Trophoblast cell (in vitro differentiated cells and primary cell): ENCODE results near the gene PDE10A.

Experiments used
- DNase-seq, 2 donors: peaks; one replicate each; pipeline ENCODE4 v3.0.0-alpha.2; 2016
- H2AFZ ChIP-seq: 2 replicates; pipeline ENCODE4 v1.6.1; 2013; ENCODE audit warnings: low read length, moderate library complexity, mild to moderate bottlenecking; ENCODE audit not compliant: insufficient read depth, poor library complexity
- H2AK5ac ChIP-seq: 2 replicates; pipeline ENCODE4 v1.6.1; 2013; ENCODE audit warnings: mild to moderate bottlenecking, low read length
- H2BK120ac ChIP-seq: 2 replicates; pipeline ENCODE4 v1.6.1; 2013; ENCODE audit warnings: low read length, mild to moderate bottlenecking, moderate library complexity; ENCODE audit not compliant: insufficient read depth, poor library complexity
- H2BK12ac ChIP-seq: 2 replicates; pipeline ENCODE4 v1.6.1; 2013; ENCODE audit warnings: mild to moderate bottlenecking, low read length, moderate library complexity
- H2BK5ac ChIP-seq: 2 replicates; pipeline ENCODE4 v1.6.1; 2013; ENCODE audit warnings: low read length, low read depth, moderate library complexity, mild to moderate bottlenecking; ENCODE audit not compliant: poor library complexity
- H3K14ac ChIP-seq: 2 replicates; pipeline ENCODE4 v1.6.1; 2013; ENCODE audit warnings: mild to moderate bottlenecking, low read length
- H3K18ac ChIP-seq: 2 replicates; pipeline ENCODE4 v1.6.1; 2013; ENCODE audit warnings: mild to moderate bottlenecking, low read length
- H3K23ac ChIP-seq: 2 replicates; pipeline ENCODE4 v1.6.1; 2013; ENCODE audit warnings: low read length
- H3K27ac ChIP-seq: 2 replicates; pipeline ENCODE4 v1.5.1; 2013; ENCODE audit warnings: low read depth, mild to moderate bottlenecking, inconsistent platforms, low read length, moderate library complexity
- H3K27me3 ChIP-seq: 2 replicates; pipeline ENCODE4 v1.6.1; 2013; ENCODE audit warnings: inconsistent platforms, mild to moderate bottlenecking, low read length, moderate library complexity; ENCODE audit not compliant: insufficient read depth
- H3K36me3 ChIP-seq, 2 experiments: 1 replicate in 1 of 2; 2 replicates in 1 of 2; pipeline ENCODE4 v1.6.1; 2013; ENCODE audit warnings: low read length in 2 of 2, mild to moderate bottlenecking in 2 of 2, moderate library complexity in 1 of 2; ENCODE audit not compliant: insufficient read depth in 2 of 2, control insufficient read depth in 1 of 2
- H3K4ac ChIP-seq: 2 replicates; pipeline ENCODE4 v1.6.1; 2013; ENCODE audit warnings: low read depth, mild to moderate bottlenecking, low read length, moderate library complexity
- H3K4me1 ChIP-seq, 2 experiments: 1 replicate in 1 of 2; 2 replicates in 1 of 2; pipeline ENCODE4 v1.6.1; 2013; ENCODE audit warnings: low read length in 2 of 2, mild to moderate bottlenecking in 2 of 2, moderate library complexity in 1 of 2; ENCODE audit not compliant: insufficient read depth in 2 of 2, control insufficient read depth in 1 of 2
- H3K4me2 ChIP-seq: 2 replicates; pipeline ENCODE4 v1.6.1; 2013; ENCODE audit warnings: inconsistent platforms, mild to moderate bottlenecking, low read length, moderate library complexity
- H3K4me3 ChIP-seq: 2 replicates; pipeline ENCODE4 v1.5.1; 2013; ENCODE audit warnings: mild to moderate bottlenecking, low read depth, low read length, inconsistent platforms
- H3K79me1 ChIP-seq: one replicate; pipeline ENCODE4 v1.6.1; 2013; ENCODE audit warnings: low read length
- H3K79me2 ChIP-seq: 2 replicates; pipeline ENCODE4 v1.6.1; 2013; ENCODE audit warnings: low read length, mild to moderate bottlenecking; ENCODE audit not compliant: control insufficient read depth, insufficient read depth, poor library complexity
- H3K9ac ChIP-seq: 2 replicates; pipeline ENCODE4 v1.6.1; 2013; ENCODE audit warnings: mild to moderate bottlenecking, low read length
- H3K9me3 ChIP-seq: 2 replicates; pipeline ENCODE4 v1.6.1; 2013; ENCODE audit warnings: low read depth, mild to moderate bottlenecking, control low read depth, inconsistent platforms, low read length; ENCODE audit not compliant: insufficient read depth
- H4K12ac ChIP-seq: 2 replicates; pipeline ENCODE4 v1.6.1; 2013; ENCODE audit warnings: low read depth, mild to moderate bottlenecking, low read length, moderate library complexity
- H4K8ac ChIP-seq: 2 replicates; pipeline ENCODE4 v1.6.1; 2013; ENCODE audit warnings: low read depth, mild to moderate bottlenecking, low read length, moderate library complexity
- H4K91ac ChIP-seq: one replicate; pipeline ENCODE4 v1.6.1; 2013; ENCODE audit warnings: low read depth, mild to moderate bottlenecking, low read length, moderate library complexity
- WGBS: extraction: QIAGEN DNeasy Blood & Tissue Kit; methylation state at CpG from one replicate; pipeline ENCODE4 v1.1.7; 2013; ENCODE audit warnings: missing lambda C conversion rate; ENCODE audit not compliant: insufficient read length, insufficient coverage; ENCODE audit errors: extremely low coverage; 5-methylcytosine and 5-hydroxymethylcytosine counted together

The PDE10A gene

DNA sequence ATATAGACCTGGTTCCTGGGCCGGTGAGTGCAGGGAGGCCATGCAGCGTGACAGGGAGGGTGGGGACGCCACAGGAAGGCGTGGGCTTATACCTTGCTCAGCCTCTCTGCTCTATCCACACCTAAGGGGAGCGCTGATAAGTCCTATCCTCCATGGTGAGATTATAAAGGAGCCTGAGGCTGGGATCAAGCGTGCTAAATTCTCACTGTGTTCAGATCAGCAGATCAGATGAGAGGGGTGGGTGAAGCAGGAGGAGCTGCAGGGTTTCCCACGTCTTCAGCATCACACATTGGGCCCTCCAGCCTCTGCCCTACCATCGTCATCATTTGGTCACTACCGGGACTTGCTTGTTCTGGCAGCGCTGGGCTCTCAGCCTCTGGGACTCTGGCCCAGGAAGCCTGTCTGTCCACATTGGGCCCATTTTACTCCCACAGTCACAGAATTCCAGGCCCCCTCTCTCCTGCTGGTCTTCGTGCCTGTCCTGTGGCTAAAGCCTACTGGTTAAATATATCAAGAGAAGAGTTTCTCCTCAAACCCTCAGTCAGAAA lies 29.1 kb upstream of the PDE10A start:
- no peak overlapping the region for H2BK5ac ChIP-seq
- H2BK120ac ChIP-seq, result no peak overlapping the region
- H3K23ac ChIP-seq, result no peak overlapping the region
- no peak overlapping the region for H3K4me3 ChIP-seq
- H2BK12ac ChIP-seq, result no peak overlapping the region
- peaks cover 2% of the 10 kb centered on the region for H3K9me3 ChIP-seq
- no peak overlapping the region for H4K12ac ChIP-seq
- H3K79me2 ChIP-seq, result no peaks in the 10 kb centered on the region
- no peak overlapping the region for H3K27ac ChIP-seq
- H2AK5ac ChIP-seq, result no peak overlapping the region
- no peak overlapping the region for H3K9ac ChIP-seq
- H3K14ac ChIP-seq, result no peak overlapping the region
- no peak overlapping the region for H4K91ac ChIP-seq
- no peaks in the 10 kb centered on the region for H3K79me1 ChIP-seq
- no peaks in the 10 kb centered on the region for H3K36me3 ChIP-seq
- H3K4ac ChIP-seq, result no peak overlapping the region
- H3K18ac ChIP-seq, result no peak overlapping the region
- no peak overlapping the region for H4K8ac ChIP-seq
- H3K27me3 ChIP-seq, result no peaks in the 10 kb centered on the region
- H2AFZ ChIP-seq, result no peak overlapping the region
- peak; percentile 89 to 92 for DNase-seq
- WGBS, result no CpG with 5 or more reads among the region's 11 CpGs
- no peak overlapping the region for H3K4me2 ChIP-seq
- peaks cover 3 to 7% of the 10 kb centered on the region in 2 experiments for H3K4me1 ChIP-seq

GRCh38 chr6:165689699-165690098 lies 26.7 kb upstream of the PDE10A start:
- no peak overlapping the region for H4K8ac ChIP-seq
- no peak overlapping the region for H2AK5ac ChIP-seq
- H2AFZ ChIP-seq, result no peak overlapping the region
- no peak overlapping the region for H3K27ac ChIP-seq
- no peak overlapping the region for H2BK120ac ChIP-seq
- H3K79me1 ChIP-seq, result no peaks in the 10 kb centered on the region
- H3K18ac ChIP-seq, result no peak overlapping the region
- H2BK5ac ChIP-seq, result no peak overlapping the region
- H3K23ac ChIP-seq, result no peak overlapping the region
- no peak overlapping the region for H3K14ac ChIP-seq
- no peak overlapping the region for H3K4me3 ChIP-seq
- no peaks in the 10 kb centered on the region for H3K27me3 ChIP-seq
- no peak overlapping the region for H3K9ac ChIP-seq
- H3K9me3 ChIP-seq, result peaks cover 2% of the 10 kb centered on the region
- WGBS, result no CpG with 5 or more reads among the region's 7 CpGs
- H3K79me2 ChIP-seq, result no peaks in the 10 kb centered on the region
- peaks cover 3 to 7% of the 10 kb centered on the region in 2 experiments for H3K4me1 ChIP-seq
- no peak overlapping the region for H3K4ac ChIP-seq
- H4K91ac ChIP-seq, result no peak overlapping the region
- H4K12ac ChIP-seq, result no peak overlapping the region
- DNase-seq, result peak; percentile 62 to 86
- H2BK12ac ChIP-seq, result no peak overlapping the region
- H3K36me3 ChIP-seq, result no peaks in the 10 kb centered on the region
- H3K4me2 ChIP-seq, result no peak overlapping the region

GRCh38 chr6:165686596-165687365 lies 23.7 kb upstream of the PDE10A start:
- Histone ChIP-seq H3K9ac (no peak overlapping the region), H3K4me2 (no peak overlapping the region), H3K4ac (no peak overlapping the region), H3K18ac (no peak overlapping the region), H3K4me1 (peaks cover 2 to 3% of the 10 kb centered on the region in 2 experiments), H3K36me3 (no peaks in the 10 kb centered on the region), H3K27ac (no peak overlapping the region), H3K9me3 (no peaks in the 10 kb centered on the region), H3K14ac (no peak overlapping the region), H2BK12ac (no peak overlapping the region), H2AFZ (no peak overlapping the region), H3K4me3 (no peak overlapping the region), H4K12ac (no peak overlapping the region), H2BK5ac (no peak overlapping the region), H2BK120ac (no peak overlapping the region), H3K27me3 (no peaks in the 10 kb centered on the region), H4K8ac (no peak overlapping the region), H3K79me1 (no peaks in the 10 kb centered on the region), H3K79me2 (no peaks in the 10 kb centered on the region), H2AK5ac (no peak overlapping the region), H4K91ac (no peak overlapping the region), H3K23ac (no peak overlapping the region)
- DNase-seq, result no peak
- no CpG with 5 or more reads among the region's 27 CpGs for WGBS

DNA sequence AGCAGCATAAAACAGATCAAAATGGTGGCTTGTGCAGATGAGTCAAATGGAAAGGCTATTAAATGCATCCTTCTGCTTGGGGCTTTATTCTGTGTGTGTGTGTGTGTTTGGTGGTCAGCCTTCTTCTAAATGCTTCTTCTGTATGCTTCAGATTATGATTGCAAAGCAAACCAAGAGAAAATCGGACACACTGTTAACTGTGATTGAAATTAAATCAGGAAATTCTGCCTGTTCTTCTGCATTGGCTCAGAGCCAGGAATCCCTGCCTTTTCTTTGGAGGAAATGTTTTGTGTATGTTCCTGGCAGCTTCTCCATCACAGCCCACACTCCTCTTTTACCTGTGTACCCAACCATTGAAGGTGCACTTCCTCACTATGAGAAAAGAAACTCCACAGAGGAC lies 22.3 kb upstream of the PDE10A start:
- Histone ChIP-seq H3K23ac (no peak overlapping the region), H3K4me3 (no peak overlapping the region), H3K27me3 (no peaks in the 10 kb centered on the region), H2BK5ac (no peak overlapping the region), H4K12ac (no peak overlapping the region), H3K9me3 (no peaks in the 10 kb centered on the region), H2BK120ac (no peak overlapping the region), H3K4me1 (no peaks in the 10 kb centered on the region), H3K27ac (no peak overlapping the region), H4K91ac (no peak overlapping the region), H3K79me1 (no peaks in the 10 kb centered on the region), H3K36me3 (no peaks in the 10 kb centered on the region), H3K4ac (no peak overlapping the region), H3K9ac (no peak overlapping the region), H3K18ac (no peak overlapping the region), H2AFZ (no peak overlapping the region), H3K79me2 (no peaks in the 10 kb centered on the region), H2AK5ac (no peak overlapping the region), H3K14ac (no peak overlapping the region), H4K8ac (no peak overlapping the region), H3K4me2 (no peak overlapping the region), H2BK12ac (no peak overlapping the region)
- DNase-seq, result no peak
- no CpG with 5 or more reads among the region's 1 CpG for WGBS
